Urinary bladder (tissue), 4 donors: ENCODE results near the gene KRTAP9-6. TPM values are rescaled to one million over a fixed set of nuclear protein-coding genes. Genes with fewer than 3 reads are reported as not detected.
"Not testable (repeated sequence)": the region's sequence is repeated elsewhere in the genome, so short reads cannot be mapped to it uniquely, and the experiment has no call there.

Source experiments
- DNase-seq: peaks from one replicate; pipeline ENCODE4 v3.0.0-alpha.2; 2015; ENCODE audit errors: extremely low spot score
- H3K27ac ChIP-seq: one replicate; pipeline ENCODE4 v1.5.1; 2013; ENCODE audit warnings: low read depth, mild to moderate bottlenecking, moderate library complexity
- H3K36me3 ChIP-seq: one replicate; pipeline ENCODE4 v1.6.1; 2013; ENCODE audit warnings: mild to moderate bottlenecking, moderate library complexity; ENCODE audit not compliant: insufficient read depth
- H3K4me1 ChIP-seq: one replicate; pipeline ENCODE4 v1.6.1; 2013; ENCODE audit warnings: mild to moderate bottlenecking, moderate library complexity; ENCODE audit not compliant: insufficient read depth
- H3K4me3 ChIP-seq: one replicate; pipeline ENCODE4 v1.5.1; 2013; ENCODE audit warnings: low read depth, low read length
- WGBS: extraction: QIAGEN DNeasy Blood & Tissue Kit; methylation state at CpG from one replicate; pipeline ENCODE4 v1.1.7; 2013; 5-methylcytosine and 5-hydroxymethylcytosine counted together
- polyA plus RNA-seq: library from polyadenylated mRNA; stranded (reverse); fragments of 200-250 nt; gene quantifications from one replicate; pipeline ENCODE4 v1.2.3, GENCODE V29; 2013
- total RNA-seq: library from RNA; depleted of rRNA; stranded (reverse); fragments of >200 nt; gene quantifications from one replicate; pipeline ENCODE4 v1.2.3, GENCODE V29; 2014
- donor health status: healthy with polysubstance abuse.
- donor health status: healthy.

KRTAP9-6 gene
- total and polyA plus RNA-seq, 2 donors: not detected

GRCh38 chr17:41254861-41255260, 10.3 kb upstream of the KRTAP9-6 start:
- Histone ChIP-seq H3K27ac (no peak overlapping the region), H3K4me3 (no peak overlapping the region), H3K4me1 (no peaks in the 10 kb centered on the region), H3K36me3 (no peaks in the 10 kb centered on the region)
- 44% methylated on average over 1 of the region's 1 CpG for WGBS
- no peak for DNase-seq

- H3K36me3 ChIP-seq, H3K4me3 ChIP-seq, H3K4me1 ChIP-seq, DNase-seq, H3K27ac ChIP-seq: not testable (repeated sequence)
- 78% methylated on average over 5 of the region's 5 CpGs for WGBS
These were observed 9.5 kb upstream of the KRTAP9-6 start, which contains the start of gene KRTAP9-9 for GRCh38 chr17:41255381-41256290. TSS of gene KRTAP9-9 (plus strand) at chr17:41255384.

DNA sequence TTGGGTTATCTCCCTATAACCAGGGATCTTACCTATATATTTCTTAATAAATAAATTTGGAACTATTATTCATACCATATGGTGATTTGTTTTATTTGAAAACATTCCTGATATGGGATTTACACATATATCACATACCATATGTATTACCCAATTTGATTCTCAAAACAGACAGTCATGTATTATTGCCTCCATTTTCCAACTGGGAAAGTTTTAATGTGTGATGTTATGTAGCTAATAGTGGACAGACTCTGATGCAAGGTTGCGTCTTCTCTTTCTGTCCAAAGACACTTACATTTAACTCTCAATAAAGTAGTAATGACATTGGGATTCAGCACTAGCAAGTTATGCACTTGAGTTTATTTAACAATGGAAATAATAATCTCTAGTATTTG, 8.9 kb upstream of the KRTAP9-6 start:
- no peak overlapping the region for H3K27ac ChIP-seq
- 84% methylated on average over 1 of the region's 1 CpG for WGBS

GRCh38 chr17:41258406-41258805, 6.8 kb upstream of the KRTAP9-6 start:
- DNase-seq: no peak
- no peaks in the 10 kb centered on the region for H3K36me3 ChIP-seq
- no peaks in the 10 kb centered on the region for H3K4me1 ChIP-seq
- H3K27ac ChIP-seq: no peak overlapping the region
- no peak overlapping the region for H3K4me3 ChIP-seq

More for the DNA sequence above, 8.9 kb upstream of the KRTAP9-6 start:
- Histone ChIP-seq H3K4me1 (no peaks in the 10 kb centered on the region), H3K36me3 (no peaks in the 10 kb centered on the region), H3K4me3 (no peak overlapping the region)
- DNase-seq: no peak

DNA sequence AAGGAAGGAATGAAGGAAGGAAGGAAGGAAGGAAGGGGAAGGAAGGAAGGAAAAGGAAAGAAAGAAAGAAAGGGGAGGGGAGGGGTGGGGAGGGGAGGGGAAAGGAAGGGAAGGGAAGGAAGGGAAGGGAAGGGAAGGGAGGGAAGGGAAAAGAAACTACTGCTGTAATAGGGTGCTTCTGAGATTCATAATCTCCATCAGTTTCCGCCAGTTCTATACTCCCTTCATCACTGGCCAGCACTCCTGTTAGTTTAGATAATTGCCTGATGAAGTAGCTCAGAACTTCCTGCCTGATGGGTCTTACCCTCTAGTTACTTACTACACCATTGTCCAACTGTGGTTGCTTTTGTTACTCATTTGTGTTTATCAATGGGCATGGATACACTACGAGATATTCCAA, 2.0 kb upstream of the KRTAP9-6 start:
- Histone ChIP-seq H3K4me1 (no peaks in the 10 kb centered on the region), H3K27ac (no peak overlapping the region), H3K36me3 (no peaks in the 10 kb centered on the region), H3K4me3 (no peak overlapping the region)
- DNase-seq: no peak
- 83% methylated on average over 2 of the region's 2 CpGs for WGBS

DNA sequence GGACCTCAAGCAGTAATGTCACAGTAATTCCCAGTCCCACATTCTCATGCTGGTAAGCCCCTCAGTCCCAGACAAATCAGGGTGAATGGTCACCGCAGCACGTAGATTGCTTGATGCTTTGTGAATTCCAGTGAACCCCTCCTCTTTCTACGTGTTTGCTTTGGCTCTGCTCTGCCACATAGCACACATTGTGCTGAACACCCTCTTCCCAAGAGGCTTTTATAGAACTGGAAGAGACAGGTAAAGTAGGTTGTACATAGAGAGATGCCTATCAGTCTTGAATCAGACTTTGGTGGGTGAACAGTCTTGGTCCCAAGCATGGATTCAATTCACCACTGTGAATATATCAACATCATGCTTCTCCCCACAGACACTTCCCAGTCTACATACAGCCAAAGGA, 579 bp upstream of the KRTAP9-6 start:
- WGBS: 69% methylated on average over 3 of the region's 3 CpGs
- DNase-seq: peak; percentile 10
- no peaks in the 10 kb centered on the region for H3K36me3 ChIP-seq
- H3K4me1 ChIP-seq: no peaks in the 10 kb centered on the region
- H3K27ac ChIP-seq: no peak overlapping the region
- H3K4me3 ChIP-seq: no peak overlapping the region

DNA sequence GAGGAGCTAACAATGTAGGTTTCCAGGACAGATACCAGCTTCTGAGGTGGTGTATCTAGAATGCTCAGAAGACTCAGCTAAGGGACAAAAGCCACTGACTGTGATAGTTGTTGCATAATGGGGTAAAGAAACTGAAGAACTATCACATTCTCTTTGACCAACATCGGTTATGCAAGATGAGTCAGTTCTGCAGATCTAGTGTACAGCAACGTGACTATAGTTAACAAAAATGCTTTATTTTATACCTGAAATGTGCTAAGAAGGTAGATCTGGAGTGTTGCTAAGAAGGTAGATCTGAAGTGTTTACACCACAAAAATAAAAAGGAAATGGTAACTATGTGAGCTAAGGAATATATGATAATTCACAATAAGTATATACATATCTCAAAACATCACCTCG, 2.5 kb downstream of the KRTAP9-6 start:
- 87% methylated on average over 3 of the region's 3 CpGs for WGBS
- Histone ChIP-seq H3K4me1 (no peaks in the 10 kb centered on the region), H3K27ac (no peak overlapping the region), H3K36me3 (no peaks in the 10 kb centered on the region), H3K4me3 (no peak overlapping the region)
- DNase-seq: no peak

DNA sequence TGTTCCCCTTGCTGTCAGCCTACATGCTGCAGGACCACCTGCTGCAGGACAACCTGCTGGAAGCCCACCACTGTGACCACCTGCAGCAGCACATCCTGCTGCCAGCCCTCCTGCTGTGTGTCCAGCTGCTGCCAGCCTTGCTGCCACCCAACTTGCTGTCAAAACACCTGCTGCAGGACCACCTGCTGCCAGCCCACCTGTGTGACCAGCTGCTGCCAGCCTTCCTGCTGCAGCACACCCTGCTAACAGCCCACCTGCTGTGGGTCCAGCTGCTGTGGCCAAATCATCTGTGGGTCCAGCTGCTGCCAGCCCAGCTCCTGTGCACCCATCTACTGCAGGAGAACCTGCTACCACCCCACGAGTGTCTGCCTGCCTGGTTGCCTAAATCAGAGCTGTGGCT, 6.1 kb downstream of the KRTAP9-6 start:
- WGBS: 59% methylated on average over 1 of the region's 1 CpG
- H3K27ac ChIP-seq, H3K4me1 ChIP-seq: not testable (repeated sequence)

DNA sequence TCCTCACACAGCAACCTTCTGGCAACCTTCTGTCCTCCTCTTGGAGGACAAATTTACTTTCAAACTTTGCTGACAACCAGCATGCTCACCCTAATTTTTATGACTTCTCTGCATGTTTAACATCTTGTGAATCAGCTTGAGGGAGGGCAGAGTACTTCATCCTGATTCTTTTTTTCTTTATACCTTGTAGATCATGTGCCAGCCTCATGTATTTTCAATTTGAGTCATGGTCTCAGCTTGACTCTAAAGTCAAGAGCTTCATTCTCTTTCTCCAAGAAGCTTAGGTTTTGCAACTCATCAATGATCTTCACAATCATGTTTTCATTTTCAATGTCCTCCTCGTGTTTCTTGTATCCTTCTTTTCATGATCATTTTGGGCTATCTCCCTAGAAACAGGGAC, 6.7 kb downstream of the KRTAP9-6 start:
- no peak for DNase-seq
- H3K4me3 ChIP-seq: no peak overlapping the region
- H3K4me1 ChIP-seq: no peaks in the 10 kb centered on the region
- H3K36me3 ChIP-seq: no peaks in the 10 kb centered on the region
- H3K27ac ChIP-seq: no peak overlapping the region
- WGBS: 36% methylated on average over 1 of the region's 1 CpG

More for the DNA sequence above, 6.1 kb downstream of the KRTAP9-6 start:
- not testable (repeated sequence) for H3K36me3 ChIP-seq, H3K4me3 ChIP-seq, DNase-seq

GRCh38 chr17:41275648-41276190, 10.5 kb downstream of the KRTAP9-6 start, which contains the start of gene KRTAP9-7:
TSS of gene KRTAP9-7 (plus strand) at chr17:41275698. CDS start at chr17:41275698, 0 bp downstream.
- not testable (repeated sequence) for H3K4me1 ChIP-seq, H3K27ac ChIP-seq, DNase-seq, H3K4me3 ChIP-seq, H3K36me3 ChIP-seq
- WGBS: 78% methylated on average over 3 of the region's 3 CpGs

DNA sequence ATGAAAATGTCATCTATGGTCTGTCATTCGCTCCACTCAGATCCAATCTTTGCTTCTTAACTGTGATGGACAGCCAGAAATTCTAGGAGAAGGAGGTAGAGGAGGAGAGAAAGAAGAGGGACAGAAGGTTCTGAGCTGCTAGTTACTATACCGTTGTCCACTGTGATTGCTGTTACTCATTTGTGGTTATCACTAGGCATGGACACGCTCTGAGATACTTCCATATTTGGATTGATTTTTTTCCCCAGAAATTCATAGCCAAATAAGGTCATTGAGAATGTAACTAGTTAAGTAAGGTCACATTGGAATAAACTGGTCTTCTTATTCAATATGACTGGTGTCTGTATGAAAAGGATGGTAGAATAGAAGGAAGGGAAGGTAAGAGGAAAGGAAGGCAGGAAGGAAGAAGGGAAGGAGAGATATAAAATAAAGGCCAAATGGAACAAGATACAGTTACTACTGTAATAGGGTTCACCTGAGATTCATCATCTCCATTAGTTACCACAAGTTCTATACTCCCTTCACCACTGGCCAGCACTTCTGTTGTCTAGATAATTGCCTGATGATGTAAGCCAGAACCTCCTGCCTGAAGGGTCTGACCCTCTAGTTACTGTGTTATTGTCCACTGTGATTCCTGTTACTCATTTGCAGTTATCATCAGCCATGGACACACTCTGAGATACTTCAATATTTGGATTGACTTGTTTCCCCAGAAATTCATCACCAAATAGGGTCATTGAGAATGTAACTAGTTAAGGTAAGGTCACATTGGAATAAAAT, 13.2 kb downstream of the KRTAP9-6 start:
- DNase-seq: no peak
- H3K27ac ChIP-seq: no peak overlapping the region
- H3K36me3 ChIP-seq: no peaks in the 10 kb centered on the region
- WGBS: 86% methylated on average over 3 of the region's 3 CpGs
- H3K4me3 ChIP-seq: no peak overlapping the region
- H3K4me1 ChIP-seq: no peaks in the 10 kb centered on the region

GRCh38 chr17:41284043-41284442, 18.9 kb downstream of the KRTAP9-6 start:
- 44% methylated on average over 3 of the region's 3 CpGs for WGBS
- Histone ChIP-seq H3K4me1 (peaks cover 1% of the 10 kb centered on the region), H3K27ac (no peak overlapping the region), H3K4me3 (no peak overlapping the region), H3K36me3 (no peaks in the 10 kb centered on the region)
- DNase-seq: no peak

DNA sequence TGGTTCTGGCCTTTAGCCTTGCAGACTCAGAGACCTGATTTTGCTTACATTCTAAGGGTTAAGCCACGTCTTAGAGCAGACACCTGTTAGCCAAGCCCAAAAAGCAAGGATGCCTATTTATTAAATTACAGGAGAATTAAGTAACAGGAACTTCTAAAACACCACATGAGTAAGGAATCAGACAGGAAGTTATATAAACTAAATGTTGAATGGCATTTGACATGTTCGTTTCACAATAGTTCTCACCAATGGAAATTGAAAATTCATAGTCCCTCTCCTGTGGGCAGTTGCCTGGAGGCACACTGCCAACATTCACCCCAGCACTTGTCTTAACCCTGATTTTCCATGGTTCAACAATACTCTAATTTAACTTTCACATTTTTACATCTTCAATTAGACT, 19.4 kb downstream of the KRTAP9-6 start:
- WGBS: 57% methylated on average over 2 of the region's 2 CpGs
- no peak overlapping the region for H3K4me3 ChIP-seq

More for the DNA sequence above, 19.4 kb downstream of the KRTAP9-6 start:
- Histone ChIP-seq H3K27ac (no peak overlapping the region), H3K4me1 (peaks cover 1% of the 10 kb centered on the region), H3K36me3 (no peaks in the 10 kb centered on the region)
- no peak for DNase-seq
